HG02798 (cell line): Measurements from ENCODE around the gene PADI4.
"Not testable (repeated sequence)": the region's sequence is repeated elsewhere in the genome, so short reads cannot be mapped to it uniquely, and the experiment has no call there.

ENCODE experiments used
- ATAC-seq: cut with Tn5 transposase; IDR thresholded peaks from one replicate; pipeline ENCODE4 v1.9.1; 2021; ENCODE audit warnings: mild to moderate bottlenecking; ENCODE audit not compliant: unreplicated experiment, poor library complexity

PADI4 gene

DNA sequence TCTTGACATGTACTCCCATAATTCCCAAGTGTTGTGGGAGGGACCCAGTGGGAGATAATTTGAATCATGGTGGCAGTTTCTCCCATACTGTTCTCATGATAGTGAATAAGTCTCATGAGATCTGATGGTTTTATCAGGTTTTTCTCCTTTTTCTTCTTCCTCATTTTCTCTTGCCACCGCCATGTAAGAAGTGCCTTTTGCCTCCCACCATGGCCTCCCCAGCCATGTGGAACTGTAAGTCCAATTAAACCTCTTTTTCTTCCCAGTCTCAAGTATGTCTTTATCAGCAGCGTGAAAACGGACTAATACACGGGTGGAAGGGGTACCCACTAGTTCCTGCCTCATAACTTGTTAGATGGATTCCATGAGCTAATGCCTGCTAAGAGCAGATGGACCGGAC lies 37.5 kb downstream of the PADI4 start:
- ATAC-seq, result not testable (repeated sequence)

DNA sequence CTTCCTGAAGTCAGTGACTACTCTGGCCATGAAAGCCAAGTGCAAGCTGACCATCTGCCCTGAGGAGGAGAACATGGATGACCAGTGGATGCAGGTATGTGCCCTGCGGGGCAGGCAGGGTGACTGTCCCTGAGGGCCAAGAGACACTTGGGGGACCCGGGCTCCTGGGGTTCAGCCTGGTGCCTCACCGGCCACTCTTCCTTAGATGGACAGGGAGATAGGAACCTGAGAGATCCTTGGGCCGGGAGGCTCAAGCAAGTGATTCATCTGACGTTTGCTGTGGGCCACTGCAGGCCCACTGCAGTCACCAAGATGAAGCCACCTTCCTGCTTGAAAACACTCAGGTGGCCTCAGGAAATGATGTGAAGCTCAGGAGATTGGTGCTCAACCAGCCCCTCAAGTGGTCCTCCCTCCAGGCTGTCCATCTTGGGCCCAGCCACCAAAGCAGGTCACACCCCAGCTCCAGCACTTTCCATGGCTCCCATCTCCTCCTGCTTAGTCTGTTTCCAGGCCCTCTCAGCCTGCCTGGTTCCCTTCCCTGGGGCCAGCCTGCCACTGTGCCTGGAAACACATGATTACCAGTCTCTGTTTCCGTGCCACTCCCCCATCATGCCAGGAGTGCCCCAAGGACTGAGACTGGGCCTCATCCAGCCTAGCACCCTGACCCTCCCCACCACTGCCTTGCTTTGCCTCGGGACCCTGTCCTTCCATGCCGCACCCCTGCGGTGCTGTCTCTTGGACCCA lies 38.2 kb downstream of the PADI4 start:
- ATAC-seq, result no peak

- no peak for ATAC-seq
These were observed 40.0 kb downstream of the PADI4 start for GRCh38 chr1:17347769-17348592.

DNA sequence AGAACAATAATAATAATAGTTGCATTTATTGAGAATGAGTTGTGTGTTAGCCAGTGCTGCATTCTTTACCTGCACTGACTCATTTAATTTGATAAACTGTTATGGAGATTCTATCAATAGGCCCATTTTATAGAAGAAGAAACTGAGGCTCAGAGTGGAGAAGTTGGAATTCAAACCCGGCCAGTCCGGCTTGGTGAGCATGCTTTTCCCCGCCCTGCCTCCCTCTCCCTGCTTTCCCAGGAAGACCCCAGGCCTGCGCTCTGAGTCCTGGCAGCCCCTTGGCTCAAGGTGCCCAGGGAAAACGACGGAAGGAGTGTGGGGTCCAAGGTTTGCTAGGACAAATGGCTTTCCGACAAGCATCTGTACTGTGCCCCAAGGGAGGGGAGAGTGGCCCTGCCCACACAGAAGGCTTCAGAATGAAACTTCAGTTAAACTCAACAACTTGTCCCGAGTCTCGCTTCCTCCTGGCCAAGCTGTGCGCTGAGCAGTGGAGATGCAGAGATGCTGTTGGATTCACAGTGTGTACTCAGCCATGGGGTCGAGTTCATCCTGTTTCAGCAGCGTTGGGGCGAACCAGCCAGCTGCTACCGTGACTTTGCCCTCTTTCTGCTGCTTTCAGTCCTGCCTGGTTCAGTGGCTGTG lies 40.7 kb downstream of the PADI4 start:
- no peak for ATAC-seq

DNA sequence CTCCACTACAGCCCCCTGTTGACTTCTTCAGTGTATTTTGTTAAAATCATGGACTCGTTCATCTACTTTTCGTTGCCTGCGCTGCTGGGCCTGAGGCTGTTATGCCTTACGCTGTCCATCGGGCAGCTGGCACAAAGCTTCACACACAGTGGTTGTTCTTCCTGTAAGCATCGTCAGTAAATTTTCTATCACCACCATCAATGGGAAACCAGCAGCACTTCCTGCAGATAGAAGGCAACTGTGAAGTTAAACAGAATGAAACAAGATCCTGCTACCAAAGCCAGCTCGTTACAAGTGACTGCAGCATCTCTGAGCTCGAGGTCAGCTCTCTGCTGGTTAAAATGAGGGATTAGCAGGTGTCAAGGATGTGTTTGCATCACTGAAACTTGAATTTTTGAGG lies 42.1 kb downstream of the PADI4 start:
- no peak for ATAC-seq

DNA sequence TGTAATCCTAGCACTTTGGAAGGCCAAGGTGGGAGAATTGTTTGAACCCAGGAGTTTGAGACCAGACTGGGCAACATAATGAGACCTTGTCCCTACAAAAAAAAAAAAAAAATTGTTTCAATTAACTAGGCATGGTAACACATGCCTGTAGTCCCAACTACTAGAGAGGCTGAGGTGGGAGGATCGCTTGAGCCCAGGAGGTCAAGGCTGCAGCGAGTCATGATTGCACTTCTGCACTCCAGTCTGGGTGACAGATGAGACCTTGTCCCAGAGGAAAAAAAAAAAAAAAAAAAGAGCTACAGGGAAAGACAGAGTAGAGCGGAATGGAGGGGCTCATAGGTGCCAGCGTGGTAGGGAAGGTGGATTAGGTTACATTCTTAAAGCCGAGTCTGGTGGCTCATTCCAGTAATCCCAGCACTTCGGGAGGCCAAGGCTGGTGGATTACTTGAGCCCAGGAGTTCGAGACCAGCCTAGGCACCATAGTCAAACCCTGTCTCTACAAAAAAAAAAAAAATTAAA lies 43.0 kb downstream of the PADI4 start:
- ATAC-seq, result no peak

GRCh38 chr1:17351598-17352324 lies 43.8 kb downstream of the PADI4 start:
- no peak for ATAC-seq

DNA sequence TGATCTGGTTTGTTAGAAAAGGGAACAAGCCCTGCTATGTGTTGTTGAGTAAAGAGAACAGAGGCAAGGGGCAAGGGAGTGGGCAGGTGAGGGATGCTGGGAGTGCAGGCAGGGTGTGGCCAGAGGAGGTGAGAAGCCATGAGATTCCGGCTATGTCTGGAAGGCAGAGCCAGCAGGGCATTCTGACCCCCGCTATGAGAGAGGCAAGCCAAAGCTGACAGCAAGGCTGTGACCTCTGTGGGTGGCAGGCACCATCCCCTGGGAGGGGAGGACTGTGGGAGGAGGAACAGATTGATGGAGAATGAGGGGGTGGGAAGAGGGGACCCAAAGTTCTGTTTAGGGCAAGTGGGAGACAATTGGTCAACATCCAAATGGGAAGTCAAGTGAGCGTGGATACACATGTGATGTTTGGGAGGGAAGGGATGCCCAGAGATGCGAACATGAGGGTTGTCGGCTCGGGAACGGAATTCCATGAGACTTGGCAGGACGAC lies 44.5 kb downstream of the PADI4 start:
- no peak for ATAC-seq

GRCh38 chr1:17355898-17356297 lies 47.9 kb downstream of the PADI4 start:
- ATAC-seq, result no peak

GRCh38 chr1:17356387-17357026 lies 48.5 kb downstream of the PADI4 start:
- ATAC-seq, result no peak

- ATAC-seq, result no peak
These were observed 50.6 kb downstream of the PADI4 start for GRCh38 chr1:17358557-17358956.

DNA sequence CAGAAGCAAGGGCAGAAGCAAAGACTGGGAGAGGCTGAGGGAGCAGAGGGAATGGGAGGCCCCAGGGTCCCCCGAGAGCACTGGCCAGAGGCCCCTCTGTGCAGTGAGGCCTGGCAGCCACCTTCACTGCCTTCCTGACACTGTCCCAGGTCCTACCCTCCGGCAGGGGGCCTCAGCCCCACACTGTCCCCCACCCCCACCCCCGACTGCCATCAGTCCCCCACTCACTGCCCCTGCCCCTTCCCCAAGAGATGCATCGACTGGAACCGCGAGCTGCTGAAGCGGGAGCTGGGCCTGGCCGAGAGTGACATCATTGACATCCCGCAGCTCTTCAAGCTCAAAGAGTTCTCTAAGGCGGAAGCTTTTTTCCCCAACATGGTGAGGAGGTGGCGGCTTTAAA lies 51.0 kb downstream of the PADI4 start:
- ATAC-seq, result no peak

DNA sequence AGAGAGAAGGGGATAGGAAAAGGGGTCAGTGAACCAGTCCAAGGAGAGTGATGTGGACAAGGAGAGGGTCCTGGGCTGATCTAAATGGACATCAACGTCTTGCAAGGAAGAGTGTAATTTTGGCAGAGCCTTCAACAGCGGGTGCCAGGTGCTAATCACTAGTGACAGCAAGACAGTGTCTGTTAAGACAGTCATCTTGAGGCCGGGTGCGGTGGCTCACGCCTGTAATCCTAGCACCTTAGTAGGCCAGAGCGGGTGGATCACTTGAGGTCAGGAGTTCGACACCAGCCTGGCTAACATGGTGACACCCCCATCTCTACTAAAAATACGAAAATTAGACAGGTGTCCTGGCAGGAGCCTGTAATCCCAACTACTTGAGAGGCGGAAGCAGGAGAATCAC lies 51.8 kb downstream of the PADI4 start:
- no peak for ATAC-seq

DNA sequence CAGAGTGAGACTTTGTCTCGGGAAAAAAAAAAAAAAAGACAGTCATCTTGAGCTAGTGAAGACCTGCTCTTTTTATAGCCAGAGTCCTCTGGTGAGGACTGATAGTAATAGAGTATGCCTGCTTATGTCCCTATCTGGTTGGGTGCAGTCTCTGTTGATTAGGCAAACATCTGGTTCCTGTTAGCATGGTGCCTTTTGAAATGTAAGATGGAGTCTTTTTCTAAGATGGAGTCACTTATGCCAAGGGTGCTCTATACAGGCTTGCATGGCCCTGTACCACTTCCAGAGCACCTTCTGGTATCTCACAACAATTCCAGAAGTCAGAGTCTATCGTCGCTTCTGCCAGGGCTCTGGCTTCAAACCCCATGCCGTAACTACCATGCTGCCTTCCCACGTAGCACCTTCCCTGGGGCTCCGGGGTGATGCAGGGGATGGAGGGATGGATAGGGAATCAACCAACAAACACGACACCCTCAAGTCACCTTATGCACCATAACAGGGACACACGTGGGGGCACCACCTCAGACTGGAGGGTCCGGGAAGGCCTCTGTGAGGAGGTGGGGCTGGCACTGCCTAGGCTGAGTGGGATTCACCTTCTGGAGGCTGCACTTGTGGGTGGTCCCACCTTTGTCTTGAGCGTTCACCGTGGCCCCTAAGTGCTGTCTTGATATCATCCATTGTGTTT lies 52.4 kb downstream of the PADI4 start:
- ATAC-seq, result no peak

- no peak for ATAC-seq
These were observed 53.7 kb downstream of the PADI4 start for GRCh38 chr1:17361687-17362086.

GRCh38 chr1:17363351-17363750 lies 55.4 kb downstream of the PADI4 start:
- no peak for ATAC-seq

GRCh38 chr1:17363771-17364170 lies 55.8 kb downstream of the PADI4 start:
- ATAC-seq, result no peak

- ATAC-seq, result no peak
These were observed 57.3 kb downstream of the PADI4 start for GRCh38 chr1:17365293-17365692.

- ATAC-seq, result no peak
These were observed 61.5 kb downstream of the PADI4 start for GRCh38 chr1:17369466-17369865.
